Activated CD8-positive, alpha-beta T cell treated with anti-CD3 and anti-CD28 coated beads for 36 hours (primary cell): ENCODE measurements around the gene DNAJC4. TPM values are rescaled to one million over a fixed set of nuclear protein-coding genes. Genes with fewer than 3 reads are reported as not detected.

ENCODE experiments used
- ATAC-seq: fragments of 200-7000 bp; cut with Tn5 transposase; one replicate; pipeline ENCODE4 v1.10.0; 2021; ENCODE audit warnings: mild to moderate bottlenecking, moderate library complexity
- CTCF ChIA-PET: fragments of 350-600 bp; sonication (Branson Sonifier 250); formaldehyde crosslinking; loops from one replicate; lab custom pipeline; 2021; ENCODE audit warnings: antibody characterized with exemption; lab: Charles Lee
- POLR2A ChIA-PET: fragments of 350-600 bp; sonication (Branson Sonifier 250); formaldehyde crosslinking; loops from one replicate; lab custom pipeline; 2021; ENCODE audit warnings: antibody characterized with exemption; lab: Charles Lee
- DNase-seq: peaks from one replicate; pipeline ENCODE4 v3.0.0-alpha.2; 2020
- H3K27ac Mint-ChIP-seq: one replicate; pipeline ENCODE4 v1.8.0; 2021; ENCODE audit warnings: mild to moderate bottlenecking, mixed read lengths
- H3K27me3 Mint-ChIP-seq: one replicate; pipeline ENCODE4 v1.8.0; 2021; ENCODE audit warnings: mixed read lengths
- H3K36me3 Mint-ChIP-seq: one replicate; pipeline ENCODE4 v1.8.0; 2021; ENCODE audit warnings: low read depth, mixed read lengths
- H3K4me1 Mint-ChIP-seq: one replicate; pipeline ENCODE4 v1.8.0; 2021; ENCODE audit warnings: low read depth, mixed read lengths
- H3K4me3 Mint-ChIP-seq: one replicate; pipeline ENCODE4 v1.8.0; 2021; ENCODE audit warnings: mild to moderate bottlenecking, moderate library complexity, mixed read lengths
- H3K9me3 Mint-ChIP-seq: one replicate; pipeline ENCODE4 v1.8.0; 2021; ENCODE audit warnings: mixed read lengths
- CTCF ChIP-seq: fragments of 200-600 bp; IDR thresholded peaks from one replicate; pipeline ENCODE4 v1.8.0; 2022; ENCODE audit warnings: antibody characterized with exemption, mild to moderate bottlenecking
- intact Hi-C: fragments of 100-400 bp; cut with micrococcal nuclease; formaldehyde crosslinking; loops from one replicate; pipeline ENCODE4 v1.10.0; 2022
- total RNA-seq, 2 experiments: library from RNA; stranded (reverse); gene quantifications; one replicate each; pipeline ENCODE4 v1.2.3, GENCODE V29; 2021

Gene DNAJC4
- total RNA-seq, 2 experiments from 2014 or later: 25.8 to 26.1 TPM

DNA sequence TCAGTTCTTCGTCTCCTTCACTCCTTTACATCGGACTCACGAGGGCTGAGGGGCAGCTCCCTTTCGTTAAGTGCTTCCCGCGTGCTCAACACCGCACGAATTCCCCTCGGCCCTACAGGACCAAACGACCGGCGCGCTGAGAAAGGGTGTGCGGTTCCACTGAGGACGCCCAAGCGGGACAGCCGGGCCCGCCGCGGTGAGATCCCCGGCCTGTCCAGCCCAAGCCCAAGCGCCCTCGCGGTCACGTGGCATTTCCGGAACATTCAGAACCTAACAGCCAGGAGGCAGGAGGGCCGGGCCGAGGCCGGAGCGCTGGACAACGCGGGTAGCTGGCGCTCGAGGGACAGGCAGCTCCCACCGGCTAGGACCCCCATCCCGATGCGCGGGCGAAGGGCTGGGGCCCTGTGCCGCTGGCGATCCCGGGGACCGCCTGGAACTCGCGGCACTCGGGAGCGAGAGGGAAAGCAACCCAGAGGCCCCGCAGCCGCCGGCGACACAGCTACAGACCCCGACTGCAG is 45.1 kb upstream of the DNAJC4 start:
- ATAC-seq (no peak), DNase-seq (peak; percentile 56)
- intact Hi-C loops: no loop called here
- TF ChIP-seq CTCF: no peak
- no peaks in the 10 kb centered on the region for H3K9me3 Mint-ChIP-seq
- no peaks in the 10 kb centered on the region for H3K27me3 Mint-ChIP-seq
- peak overlapping the region; percentile 98 for H3K27ac Mint-ChIP-seq
- CTCF ChIA-PET: interaction anchor here (1.1 to 7.2 kb wide), 5 partner anchors 19 to 348 kb away, joined by 3 to 59 read pairs (median 3); partner anchors contain the start of genes FERMT3, PRDX5 and TRMT112
- no peak overlapping the region for H3K4me3 Mint-ChIP-seq
- POLR2A ChIA-PET: interaction anchor here (0.7 to 10.9 kb wide), 21 partner anchors 10 to 208 kb away, joined by 3 to 206 read pairs (median 6); partner anchors contain the start of genes BAD, FERMT3, MACROD1 and NUDT22
- H3K36me3 Mint-ChIP-seq: peaks cover 15% of the 10 kb centered on the region
- peaks cover 32% of the 10 kb centered on the region for H3K4me1 Mint-ChIP-seq

GRCh38 chr11:64185693-64186491 is 44.5 kb upstream of the DNAJC4 start, which contains the start of gene STIP1:
Gene STIP1 (plus strand): TSS chr11:64186171. CDS start chr11:64186262, 91 bp downstream.
- no peaks in the 10 kb centered on the region for H3K9me3 Mint-ChIP-seq
- ATAC-seq (peak; percentile 89), DNase-seq (peak; percentile 99)
- peak within 1 kb of the TSS; percentile 98 for H3K27ac Mint-ChIP-seq
- intact Hi-C loops: no loop called here
- H3K27me3 Mint-ChIP-seq: no peaks in the 10 kb centered on the region
- peaks cover 37% of the 10 kb centered on the region for H3K4me1 Mint-ChIP-seq
- no peak for TF ChIP-seq CTCF
- CTCF ChIA-PET: interaction anchor here (1.1 to 7.2 kb wide), 5 partner anchors 19 to 349 kb away, joined by 3 to 59 read pairs (median 3); partner anchors contain the start of genes FERMT3, PRDX5 and TRMT112
- POLR2A ChIA-PET: interaction anchor here (0.6 to 10.9 kb wide), 19 partner anchors 11 to 627 kb away, joined by 3 to 206 read pairs (median 6); partner anchors contain the start of genes BAD, FERMT3, MACROD1 and NUDT22
- H3K36me3 Mint-ChIP-seq: peaks cover 20% of the 10 kb centered on the region
- H3K4me3 Mint-ChIP-seq: no peak within 1 kb of the TSS

- CTCF ChIA-PET: interaction anchor here (0.7 to 7.2 kb wide), 4 partner anchors 19 to 115 kb away, joined by 3 to 59 read pairs (median 3); partner anchors contain the start of gene FERMT3
Measured at GRCh38 chr11:64186492-64187165, 43.7 kb upstream of the DNAJC4 start.

DNA sequence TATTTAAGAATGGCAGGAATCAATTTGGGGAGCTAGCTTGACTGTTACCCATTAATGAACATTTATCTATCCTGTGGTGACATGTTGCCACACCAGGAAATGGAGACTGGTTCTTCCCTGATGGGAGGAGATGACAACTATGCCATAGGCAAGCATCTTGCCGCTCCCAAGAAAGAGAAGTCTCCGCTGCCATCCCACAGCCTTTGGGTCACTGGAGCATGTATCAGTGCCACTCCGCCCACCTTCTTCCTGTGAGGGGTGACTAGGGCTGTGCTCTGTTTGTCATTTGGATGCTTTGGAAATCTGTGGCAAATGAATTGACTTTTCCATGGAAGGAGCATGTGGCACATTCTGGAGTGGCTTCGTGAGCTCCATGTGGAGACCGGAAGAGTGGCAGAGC is 37.9 kb upstream of the DNAJC4 start:
- ATAC-seq: no peak
- Mint-ChIP-seq H3K4me3 (no peak overlapping the region), H3K9me3 (no peaks in the 10 kb centered on the region), H3K36me3 (peaks cover 63% of the 10 kb centered on the region), H3K27me3 (no peaks in the 10 kb centered on the region), H3K27ac (peak overlapping the region; percentile 49), H3K4me1 (peaks cover 34% of the 10 kb centered on the region)
- ChIA-PET CTCF (interaction anchor here (1.0 to 1.8 kb wide), 2 partner anchors 12 to 24 kb away, joined by 3 to 9 read pairs; no protein-coding TSS in a partner anchor), POLR2A (interaction anchor here (1.2 to 10.9 kb wide), 2 partner anchors 11 to 12 kb away, joined by 4 to 206 read pairs; partner anchors contain the start of gene FERMT3)
- TF ChIP-seq CTCF: no peak
- intact Hi-C loops: no loop called here
- DNase-seq: no peak

More at GRCh38 chr11:64186492-64187165, 43.7 kb upstream of the DNAJC4 start:
- DNase-seq (peak; percentile 79), ATAC-seq (no peak)
- Mint-ChIP-seq H3K4me3 (no peak overlapping the region), H3K27ac (no peak overlapping the region), H3K4me1 (peaks cover 34% of the 10 kb centered on the region), H3K27me3 (no peaks in the 10 kb centered on the region), H3K9me3 (no peaks in the 10 kb centered on the region), H3K36me3 (peaks cover 25% of the 10 kb centered on the region)
- POLR2A ChIA-PET: interaction anchor here (0.6 to 10.9 kb wide), 21 partner anchors 10 to 628 kb away, joined by 3 to 206 read pairs (median 5); partner anchors contain the start of genes BAD, FERMT3, MACROD1 and NUDT22
- intact Hi-C loops: no loop called here
- TF ChIP-seq CTCF: peak; percentile 25
